ENCODE measurements around the gene UBE2R2. TPM values are rescaled to one million over a fixed set of nuclear protein-coding genes. Genes with fewer than 3 reads are reported as not detected.
"Not testable (repeated sequence)": the region's sequence is repeated elsewhere in the genome, so short reads cannot be mapped to it uniquely, and the experiment has no call there.

The UBE2R2 gene
- 10 to 100 TPM; 58.5 to 74.0 (median 64.9) TPM for polyA plus RNA-seq (ENCODE audit: insufficient read length in 4 of 4)

GRCh38 chr9:33816327-33817252 lies at the start of gene UBE2R2:
UBE2R2 (plus strand) TSS chr9:33817160; CDS start chr9:33817758, 598 bp downstream.
- DNase-seq (ENCODE audit: low read depth in 4 of 4, low spot score in 3 of 4): peak; percentile 87 to 96 (median 88)

- not testable (repeated sequence) for DNase-seq (ENCODE audit: low read depth in 4 of 4, low spot score in 3 of 4)
Measured at GRCh38 chr9:33770156-33770880, 46.6 kb upstream of the UBE2R2 start.

DNA sequence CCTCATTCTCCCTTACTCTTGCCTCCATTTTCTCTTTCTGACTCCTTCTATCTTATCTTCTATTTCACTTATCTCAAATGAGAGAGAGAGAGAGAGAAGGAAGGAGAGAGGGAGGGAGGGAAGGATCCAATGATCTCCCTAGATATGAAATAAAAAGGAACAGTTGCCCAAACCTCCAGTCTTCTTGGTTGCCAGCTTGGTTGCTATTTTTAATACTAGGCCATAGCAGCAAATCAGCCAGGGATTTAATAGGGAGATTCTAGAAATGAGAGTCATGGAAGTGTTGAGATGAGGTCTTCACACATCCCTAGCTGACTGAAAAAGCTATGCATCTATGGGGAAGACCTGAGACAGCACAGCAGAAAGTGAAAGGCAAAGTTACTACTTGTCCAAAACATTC lies 43.8 kb upstream of the UBE2R2 start:
- DNase-seq (ENCODE audit: low read depth in 4 of 4, low spot score in 3 of 4): not testable (repeated sequence)

- not testable (repeated sequence) for DNase-seq (ENCODE audit: low read depth in 4 of 4, low spot score in 3 of 4)
Measured at GRCh38 chr9:33774074-33774659, 42.8 kb upstream of the UBE2R2 start.

- no peak for DNase-seq (ENCODE audit: low read depth in 4 of 4, low spot score in 3 of 4)
Measured at GRCh38 chr9:33776578-33776977, 40.4 kb upstream of the UBE2R2 start.

DNA sequence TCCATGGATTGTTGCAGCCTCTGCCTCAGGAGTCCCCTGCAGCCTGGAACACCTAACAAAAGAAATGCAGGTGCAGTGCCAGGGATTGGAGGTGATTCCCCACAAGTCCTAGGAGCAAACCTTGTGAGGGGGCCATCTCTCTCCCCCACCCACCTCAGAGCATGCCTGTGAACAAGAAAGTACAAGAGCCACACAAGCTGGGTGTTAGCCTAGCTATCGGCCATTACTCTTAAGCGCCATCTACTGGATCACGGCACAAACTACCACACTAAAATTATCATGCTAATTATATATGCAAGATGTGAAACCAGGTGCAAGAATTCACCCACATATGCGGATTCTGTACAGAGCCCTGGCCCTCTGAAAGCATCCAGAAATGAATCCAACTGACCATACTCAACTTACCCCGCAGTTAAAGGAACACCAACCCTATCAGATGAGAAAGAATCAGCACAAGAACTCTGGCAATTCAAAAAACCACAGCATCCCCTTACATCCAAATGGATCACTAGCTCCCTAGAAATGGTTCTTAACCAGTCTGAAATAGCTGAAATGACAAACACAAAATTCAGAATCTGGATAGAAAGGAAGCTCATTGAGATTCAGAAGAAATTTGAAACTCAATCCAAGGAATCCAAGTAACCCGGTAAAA lies 38.1 kb upstream of the UBE2R2 start:
- DNase-seq (ENCODE audit: low read depth in 4 of 4, low spot score in 3 of 4): peak in 3 of 4 donors; percentile 12 to 34 (median 21)

- DNase-seq (ENCODE audit: low read depth in 4 of 4, low spot score in 3 of 4): no peak
Measured at GRCh38 chr9:33780276-33780675, 36.7 kb upstream of the UBE2R2 start.

DNA sequence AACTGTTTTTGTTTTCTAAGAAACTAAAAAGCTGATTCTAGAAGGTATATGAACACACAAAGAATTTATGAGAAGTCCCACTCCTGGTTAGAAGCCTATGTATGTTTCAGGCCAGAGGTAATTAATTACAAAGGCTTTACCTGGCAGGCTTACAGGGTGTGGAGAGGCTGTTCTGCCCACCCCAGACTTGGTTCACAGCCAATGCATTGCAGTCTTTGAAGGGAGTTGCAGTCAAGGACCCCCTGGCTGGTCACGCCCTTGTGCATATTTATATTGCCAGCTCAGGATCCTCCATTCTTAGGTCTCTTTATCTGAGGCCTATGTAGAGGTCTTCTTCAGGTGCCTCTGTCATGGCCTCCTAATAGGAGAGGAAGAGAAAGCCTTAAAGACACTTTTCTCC lies 35.2 kb upstream of the UBE2R2 start:
- no peak for DNase-seq (ENCODE audit: low read depth in 4 of 4, low spot score in 3 of 4)

DNA sequence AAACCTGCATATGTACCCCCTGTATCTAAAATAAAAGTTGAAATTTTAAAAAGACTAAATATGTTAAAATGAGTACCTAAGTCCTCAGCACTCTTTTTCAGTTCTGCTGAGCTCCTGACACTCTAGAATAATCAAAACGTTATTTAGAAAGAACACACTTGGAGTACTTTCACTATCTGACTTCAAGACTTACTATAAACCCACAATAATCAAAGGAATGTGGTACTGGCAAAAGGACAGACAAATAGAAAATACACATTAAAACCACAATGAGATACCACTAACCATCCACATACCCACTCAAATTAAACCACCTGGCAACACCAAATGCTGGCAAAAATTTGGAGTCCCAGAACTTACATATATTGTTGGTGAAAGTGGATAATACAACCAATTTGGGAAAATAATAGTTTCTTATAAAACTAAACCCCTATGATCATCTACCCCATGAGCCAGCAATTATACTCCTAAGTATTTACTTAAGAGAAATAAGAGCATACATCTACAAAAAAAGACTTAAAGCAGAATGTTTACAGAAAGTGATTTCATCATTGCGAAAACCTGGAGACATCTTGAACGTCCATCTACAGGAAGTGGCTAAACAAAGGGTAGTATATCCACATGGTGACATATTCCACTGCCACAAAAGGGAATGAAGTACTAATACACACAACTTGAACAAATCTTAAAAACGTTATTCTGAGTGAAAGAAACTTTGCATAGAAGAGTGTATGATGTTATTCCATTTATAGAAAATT lies 34.4 kb upstream of the UBE2R2 start:
- no peak for DNase-seq (ENCODE audit: low read depth in 4 of 4, low spot score in 3 of 4)

DNA sequence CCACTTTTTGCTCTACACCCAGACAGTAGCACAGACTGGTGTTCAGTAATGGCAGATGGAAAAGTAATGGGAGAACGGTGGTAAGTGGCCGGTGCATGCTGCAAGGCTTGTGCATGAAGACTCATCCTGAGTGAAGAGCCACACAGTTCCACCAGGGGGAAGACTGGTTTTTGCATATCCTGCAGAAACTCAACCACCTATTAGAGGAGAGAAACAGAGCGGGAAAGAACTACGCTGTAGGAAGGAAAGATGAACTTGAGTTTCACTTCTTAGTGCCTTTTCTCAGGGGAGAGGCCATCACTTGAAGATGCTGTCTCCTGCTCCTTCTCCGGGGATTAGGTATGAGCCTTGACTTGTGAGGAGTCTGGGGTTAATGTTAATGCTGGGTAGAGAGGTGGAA lies 31.0 kb upstream of the UBE2R2 start:
- DNase-seq (ENCODE audit: low read depth in 4 of 4, low spot score in 3 of 4): no peak

- DNase-seq (ENCODE audit: low read depth in 4 of 4, low spot score in 3 of 4): no peak
Measured at GRCh38 chr9:33786681-33787080, 30.3 kb upstream of the UBE2R2 start.

GRCh38 chr9:33787839-33788238 lies 29.1 kb upstream of the UBE2R2 start:
- no peak for DNase-seq (ENCODE audit: low read depth in 4 of 4, low spot score in 3 of 4)

DNA sequence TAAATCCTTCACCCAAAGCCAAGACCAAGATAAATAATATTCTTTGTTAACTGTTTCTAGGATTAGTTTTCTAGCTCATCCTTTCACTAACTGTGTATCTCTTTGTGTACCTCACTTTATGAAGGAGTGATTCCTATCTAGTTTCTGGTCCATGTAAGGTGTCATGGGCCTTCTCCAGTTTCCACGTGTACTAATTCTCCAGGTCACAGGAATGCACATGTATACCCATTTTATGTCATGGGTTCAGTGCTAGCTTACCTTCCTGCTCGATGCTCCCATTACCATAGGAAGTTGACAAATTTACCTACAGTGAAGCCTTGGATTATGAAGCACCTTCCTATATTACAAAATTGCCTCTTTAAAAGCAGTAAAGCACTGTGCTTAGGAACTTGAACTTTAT lies 27.5 kb upstream of the UBE2R2 start:
- not testable (repeated sequence) for DNase-seq (ENCODE audit: low read depth in 4 of 4, low spot score in 3 of 4)

DNA sequence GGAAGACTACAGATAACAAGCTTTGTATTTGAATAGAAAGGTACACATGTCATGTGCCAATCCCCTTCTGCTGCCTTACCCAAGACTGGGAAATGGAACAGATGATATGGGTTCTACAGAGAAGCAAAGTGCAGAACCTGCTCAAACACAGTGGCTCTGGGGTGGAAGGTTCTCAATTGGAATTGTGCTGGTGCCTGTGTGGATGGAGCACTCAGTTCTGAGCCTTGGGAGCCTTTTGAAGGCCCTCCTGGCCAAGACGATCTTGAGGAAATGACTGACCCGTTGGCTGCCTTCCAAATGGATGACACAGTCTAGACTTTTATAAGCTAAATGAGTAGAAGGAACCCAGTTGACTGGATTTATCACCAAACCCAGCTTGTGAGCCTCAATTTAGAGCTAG lies 25.8 kb upstream of the UBE2R2 start:
- DNase-seq (ENCODE audit: low read depth in 4 of 4, low spot score in 3 of 4): no peak

DNA sequence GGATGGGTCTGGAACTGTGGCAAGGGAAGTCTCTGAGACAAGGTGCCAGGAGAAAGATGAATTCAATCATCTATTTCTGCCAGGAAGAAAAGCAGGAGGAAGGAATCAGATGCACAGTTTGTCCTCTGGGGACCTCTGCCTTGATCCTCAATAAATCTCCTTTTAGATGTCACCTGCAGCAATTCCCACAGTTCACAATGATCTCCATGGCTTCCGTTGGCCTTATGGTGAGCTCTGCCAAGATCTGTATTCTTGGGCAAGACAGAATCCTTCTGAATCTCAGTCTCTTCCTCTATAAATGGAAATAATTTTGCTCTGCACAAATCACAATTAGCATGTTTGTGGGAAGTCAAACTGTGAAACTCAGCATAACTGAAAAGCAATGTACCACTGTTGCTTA lies 23.5 kb upstream of the UBE2R2 start:
- not testable (repeated sequence) for DNase-seq (ENCODE audit: low read depth in 4 of 4, low spot score in 3 of 4)

DNA sequence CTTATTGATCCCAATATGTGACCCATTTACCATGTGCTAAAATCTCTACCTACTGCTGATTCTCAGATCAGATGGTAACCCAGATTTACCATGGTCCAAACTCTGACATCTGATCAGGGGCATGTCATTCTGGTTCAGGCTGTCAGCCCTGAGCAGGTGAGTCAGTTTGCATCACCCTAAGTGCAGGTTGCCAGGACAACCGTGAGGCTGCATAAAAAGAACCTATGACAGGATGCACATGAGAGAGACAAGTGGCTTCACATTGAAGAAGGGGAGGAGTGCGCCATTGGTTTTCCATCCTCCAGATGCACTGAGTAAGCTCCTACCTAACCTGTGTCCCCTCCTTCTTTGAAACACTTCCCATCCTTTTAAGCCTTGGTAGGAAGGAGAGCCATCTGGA lies 22.4 kb upstream of the UBE2R2 start:
- DNase-seq (ENCODE audit: low read depth in 4 of 4, low spot score in 3 of 4): no peak

GRCh38 chr9:33795281-33795680 lies 21.7 kb upstream of the UBE2R2 start, which contains the start of gene PRSS3:
PRSS3 (plus strand) TSS chr9:33795561; CDS start chr9:33795574, 13 bp downstream.
- DNase-seq (ENCODE audit: low read depth in 4 of 4, low spot score in 3 of 4): no peak

DNA sequence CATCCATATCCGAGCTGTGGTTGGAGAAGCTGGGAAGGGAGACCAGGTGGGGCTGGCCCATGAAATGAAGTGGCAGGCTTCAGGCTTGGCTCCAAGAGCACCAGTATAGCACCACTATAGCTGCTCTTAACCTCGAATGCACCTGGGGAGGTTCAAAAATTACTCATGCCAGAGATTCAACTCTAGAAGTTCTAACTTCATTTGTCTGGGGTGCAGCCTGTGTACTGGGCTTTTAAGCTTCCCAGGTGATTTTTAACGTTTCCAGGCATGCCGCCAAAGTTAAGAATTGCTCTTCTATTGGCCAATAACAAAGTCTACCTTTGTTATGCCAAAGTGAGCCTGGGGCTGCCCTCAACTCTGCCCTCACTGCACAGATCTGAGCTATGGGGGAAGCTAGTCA lies 21.1 kb upstream of the UBE2R2 start:
- no peak for DNase-seq (ENCODE audit: low read depth in 4 of 4, low spot score in 3 of 4)

- not testable (repeated sequence) for DNase-seq (ENCODE audit: low read depth in 4 of 4, low spot score in 3 of 4)
Measured at GRCh38 chr9:33796679-33797078, 20.3 kb upstream of the UBE2R2 start.

- no peak for DNase-seq (ENCODE audit: low read depth in 4 of 4, low spot score in 3 of 4)
Measured at GRCh38 chr9:33797837-33798236, 19.1 kb upstream of the UBE2R2 start.

Measured in left renal pelvis (tissue), 4 donors.